GM12864 (cell line): Measurements from ENCODE around the gene MEGF6.
"Not testable (repeated sequence)": the region's sequence is repeated elsewhere in the genome, so short reads cannot be mapped to it uniquely, and the experiment has no call there.

Experiments used
- DNase-seq: peaks from one replicate; pipeline ENCODE4 v3.0.0-alpha.2; 2011; ENCODE audit warnings: low read depth
- H3K4me3 ChIP-seq: 2 replicates; pipeline ENCODE4 v1.5.1; 2011; ENCODE audit warnings: mild to moderate bottlenecking, low read depth, low read length, control low read depth
- CTCF ChIP-seq: IDR thresholded peaks from 2 replicates; pipeline ENCODE4 v1.5.1; 2011; ENCODE audit warnings: low read depth, mild to moderate bottlenecking, moderate library complexity, low read length, control low read depth, inconsistent platforms; ENCODE audit errors: missing control alignments

MEGF6 gene

GRCh38 chr1:3621151-3621671 is 9.9 kb upstream of the MEGF6 start:
- DNase-seq, H3K4me3 ChIP-seq: not testable (repeated sequence)
- peak; percentile 55 for TF ChIP-seq CTCF

GRCh38 chr1:3620708-3621107 is 9.4 kb upstream of the MEGF6 start:
- no peak for DNase-seq
- H3K4me3 ChIP-seq = no peak overlapping the region
- no peak for TF ChIP-seq CTCF

GRCh38 chr1:3618881-3619671 is 7.8 kb upstream of the MEGF6 start:
- peak; percentile 79 for TF ChIP-seq CTCF
- H3K4me3 ChIP-seq = no peak overlapping the region
- peak; percentile 48 for DNase-seq

- no peak for TF ChIP-seq CTCF
- no peak overlapping the region for H3K4me3 ChIP-seq
- DNase-seq = no peak
Observed at GRCh38 chr1:3618531-3618880, 7.2 kb upstream of the MEGF6 start.

GRCh38 chr1:3617806-3618345 is 6.6 kb upstream of the MEGF6 start:
- no peak for TF ChIP-seq CTCF
- H3K4me3 ChIP-seq = no peak overlapping the region
- no peak for DNase-seq

- TF ChIP-seq CTCF = no peak
- H3K4me3 ChIP-seq = no peak overlapping the region
- no peak for DNase-seq
Observed at GRCh38 chr1:3616861-3617260, 5.6 kb upstream of the MEGF6 start.
